ENCODE data around the gene PPDPF. TPM values are rescaled to one million over a fixed set of nuclear protein-coding genes. Genes with fewer than 3 reads are reported as not detected.

PPDPF gene
- total RNA-seq, 4 donors from 2014 or later = 142 to 613 (median 338) TPM

- 73 to 80% methylated on average over 1 to 3 of the region's 14 CpGs for WGBS, 2 donors
- intact Hi-C loops (cut with DNase I) = no loop called here
- peaks cover 0 to 53% (median 0%) of the 10 kb centered on the region in 4 donors for H3K27me3 ChIP-seq
- TF ChIP-seq CTCF (IDR thresholded peaks at IDR 0.05) (no peak), POLR2A (IDR thresholded peaks at IDR 0.05) (no peak)
- H3K27ac ChIP-seq = peak overlapping the region; percentile 87 to 99 (median 93)
- peaks cover 25 to 77% (median 29%) of the 10 kb centered on the region in 3 donors for H3K4me1 ChIP-seq
- peaks cover 0 to 27% (median 0%) of the 10 kb centered on the region in 3 donors for H3K36me3 ChIP-seq
- DNase-seq = no peak
- H3K4me3 ChIP-seq = peak overlapping the region in 1 of 4 donors; percentile 57
- H3K9me3 ChIP-seq = no peaks in the 10 kb centered on the region
Observed at GRCh38 chr20:63533388-63533787, 12.8 kb downstream of the PPDPF start.

GRCh38 chr20:63533871-63534393 is 13.4 kb downstream of the PPDPF start:
- Histone ChIP-seq H3K27ac (peak overlapping the region; percentile 87 to 99 (median 93)), H3K4me3 (peak overlapping the region; percentile 20 to 66 (median 56)), H3K9me3 (no peaks in the 10 kb centered on the region), H3K27me3 (peaks cover 0 to 54% (median 0%) of the 10 kb centered on the region in 4 donors), H3K4me1 (peaks cover 29 to 79% (median 34%) of the 10 kb centered on the region in 3 donors), H3K36me3 (peaks cover 0 to 27% (median 0%) of the 10 kb centered on the region in 3 donors)
- WGBS, 2 donors = 30% methylated on average over 2 to 6 of the region's 28 CpGs
- no peak for TF ChIP-seq CTCF (IDR thresholded peaks at IDR 0.05)
- peak in 3 of 4 donors; percentile 13 to 53 (median 22) for TF ChIP-seq POLR2A (IDR thresholded peaks at IDR 0.05)
- intact Hi-C loops (cut with DNase I) = no loop called here
- no peak for DNase-seq

GRCh38 chr20:63534427-63534830 is 13.9 kb downstream of the PPDPF start:
- intact Hi-C loops (cut with DNase I) = no loop called here
- no peak for DNase-seq
- H3K4me3 ChIP-seq = peak overlapping the region; percentile 20 to 66 (median 56)
- 30 to 53% methylated on average over 3 of the region's 12 CpGs for WGBS, 2 donors
- peak overlapping the region; percentile 87 to 99 (median 93) for H3K27ac ChIP-seq
- TF ChIP-seq CTCF (IDR thresholded peaks at IDR 0.05) = no peak
- TF ChIP-seq POLR2A (IDR thresholded peaks at IDR 0.05) = no peak
- no peaks in the 10 kb centered on the region for H3K9me3 ChIP-seq
- peaks cover 0 to 22% (median 0%) of the 10 kb centered on the region in 3 donors for H3K36me3 ChIP-seq
- peaks cover 31 to 79% (median 36%) of the 10 kb centered on the region in 3 donors for H3K4me1 ChIP-seq
- H3K27me3 ChIP-seq = peaks cover 0 to 59% (median 0%) of the 10 kb centered on the region in 4 donors

GRCh38 chr20:63534831-63535651 is 14.5 kb downstream of the PPDPF start:
- DNase-seq = no peak
- Histone ChIP-seq H3K4me3 (peak overlapping the region; percentile 20 to 66 (median 56)), H3K4me1 (peaks cover 31 to 80% (median 36%) of the 10 kb centered on the region in 3 donors), H3K27me3 (peaks cover 0 to 65% (median 0%) of the 10 kb centered on the region in 4 donors), H3K9me3 (no peaks in the 10 kb centered on the region), H3K36me3 (peaks cover 0 to 16% (median 0%) of the 10 kb centered on the region in 3 donors), H3K27ac (peak overlapping the region; percentile 87 to 99 (median 93))
- TF ChIP-seq CTCF (IDR thresholded peaks at IDR 0.05) (no peak), POLR2A (IDR thresholded peaks at IDR 0.05) (peak in 1 of 4 donors; percentile 69)
- intact Hi-C loops (cut with DNase I) = loop anchor here (5.0 kb wide), 2 partner anchors 202 to 437 kb away; partner anchors contain the start of genes LIME1 and SLC2A4RG
- 25 to 52% methylated on average over 8 to 14 of the region's 49 CpGs for WGBS, 2 donors
